Neural cell (in vitro differentiated cells): Measurements from ENCODE around the gene HMCES. TPM values are rescaled to one million over a fixed set of nuclear protein-coding genes. Genes with fewer than 3 reads are reported as not detected.

Experiments used
- H2AFZ ChIP-seq: fragments of 200-600, 300-800 bp; sonication (generic), shearing (Covaris generic); 2 replicates; pipeline ENCODE4 v1.6.0; 2014; ENCODE audit warnings: low read depth, mild to moderate bottlenecking, antibody characterized with exemption, low read length, moderate library complexity
- H3F3A ChIP-seq: fragments of 200-600 bp; shearing (Covaris generic); 2 replicates; pipeline ENCODE4 v1.6.1; 2016; ENCODE audit warnings: mild to moderate bottlenecking, moderate library complexity, mixed read lengths, antibody characterized with exemption, low read length; ENCODE audit not compliant: insufficient read depth, poor library complexity, severe bottlenecking
- H3K27ac ChIP-seq: fragments of 200-600, 300-800 bp; sonication (generic), shearing (Covaris generic); 2 replicates; pipeline ENCODE4 v1.5.1; 2014; ENCODE audit warnings: mild to moderate bottlenecking, low read length, moderate library complexity
- H3K27me3 ChIP-seq: fragments of 300-800, 200-600 bp; sonication (generic), shearing (Covaris generic); 2 replicates; pipeline ENCODE4 v1.6.0; 2014; ENCODE audit warnings: mild to moderate bottlenecking, low read depth, low read length, moderate library complexity; ENCODE audit not compliant: insufficient read depth
- H3K36me3 ChIP-seq: fragments of 300-800, 200-600 bp; sonication (generic), shearing (Covaris generic); 2 replicates; pipeline ENCODE4 v1.5.1; 2014; ENCODE audit warnings: mild to moderate bottlenecking, antibody characterized with exemption, low read length, moderate library complexity; ENCODE audit not compliant: insufficient read depth
- H3K4me2 ChIP-seq: fragments of 300-800, 200-600 bp; sonication (generic), shearing (Covaris generic); 2 replicates; pipeline ENCODE4 v1.6.0; 2014; ENCODE audit warnings: mild to moderate bottlenecking, low read length
- H3K4me3 ChIP-seq: fragments of 300-800, 200-600 bp; sonication (generic), shearing (Covaris generic); 2 replicates; pipeline ENCODE4 v1.5.1; 2014; ENCODE audit warnings: mild to moderate bottlenecking, low read length, moderate library complexity
- H3K79me2 ChIP-seq: fragments of 200-600 bp; shearing (Covaris generic); replicated peaks from 2 replicates; pipeline ENCODE4 v1.6.0; 2014; ENCODE audit warnings: mild to moderate bottlenecking, low read length, moderate library complexity; ENCODE audit not compliant: insufficient read depth
- H3K9ac ChIP-seq: fragments of 300-800, 200-600 bp; sonication (generic), shearing (Covaris generic); 2 replicates; pipeline ENCODE4 v1.6.1; 2016; ENCODE audit warnings: mild to moderate bottlenecking, low read length, mixed read lengths
- H3K9me2 ChIP-seq: fragments of 200-600 bp; shearing (Covaris generic); 2 replicates; pipeline ENCODE4 v1.6.1; 2016; ENCODE audit warnings: mild to moderate bottlenecking, low read length, mixed read lengths; ENCODE audit not compliant: insufficient read depth
- H3K9me3 ChIP-seq: fragments of 200-600, 300-800 bp; sonication (generic), shearing (Covaris generic); 2 replicates; pipeline ENCODE4 v1.6.1; 2016; ENCODE audit warnings: mild to moderate bottlenecking, mixed run types, low read length, moderate library complexity, mixed read lengths
- H4K20me1 ChIP-seq: fragments of 200-600 bp; shearing (Covaris generic); 2 replicates; pipeline ENCODE4 v1.6.1; 2016; ENCODE audit warnings: mild to moderate bottlenecking, mixed run types; ENCODE audit not compliant: insufficient read depth
- EP300 ChIP-seq: fragments of 450-650 bp; conservative IDR thresholded peaks from 2 replicates; pipeline ENCODE4 v1.6.1; 2014; ENCODE audit warnings: antibody characterized with exemption, mild to moderate bottlenecking, moderate library complexity; ENCODE audit not compliant: poor library complexity, severe bottlenecking
- EZH2 ChIP-seq: fragments of 200-600, 300-800 bp; shearing (Covaris generic), sonication (generic); IDR thresholded peaks from 2 replicates; pipeline ENCODE4 v1.6.1; 2014; ENCODE audit warnings: antibody characterized with exemption, low read length, borderline replicate concordance, mild to moderate bottlenecking; ENCODE audit not compliant: insufficient read depth, poor library complexity, severe bottlenecking
- MXI1 ChIP-seq: fragments of 450-650 bp; conservative IDR thresholded peaks from 2 replicates; pipeline ENCODE4 v1.6.1; 2014; ENCODE audit warnings: antibody characterized with exemption, mild to moderate bottlenecking; ENCODE audit not compliant: poor library complexity, severe bottlenecking
- POLR2AphosphoS5 ChIP-seq: IDR thresholded peaks from 2 replicates; pipeline ENCODE4 v1.6.1; 2012
- RAD21 ChIP-seq: fragments of 450-650 bp; conservative IDR thresholded peaks from 2 replicates; pipeline ENCODE4 v1.6.1; 2014; ENCODE audit warnings: antibody characterized with exemption, mild to moderate bottlenecking, moderate library complexity
- REST ChIP-seq: IDR thresholded peaks from 2 replicates; pipeline ENCODE4 v1.6.1; 2012; ENCODE audit warnings: borderline replicate concordance
- SMC3 ChIP-seq: fragments of 450-650 bp; conservative IDR thresholded peaks from 2 replicates; pipeline ENCODE4 v1.6.1; 2014; ENCODE audit warnings: antibody characterized with exemption, mild to moderate bottlenecking, moderate library complexity; ENCODE audit not compliant: poor library complexity
- TAF1 ChIP-seq: IDR thresholded peaks from 2 replicates; pipeline ENCODE4 v1.6.1; 2012; ENCODE audit warnings: low read depth
- polyA plus RNA-seq: library from polyadenylated mRNA; depleted of rRNA; stranded (reverse); fragments of >200 nt; gene quantifications from 2 replicates; pipeline ENCODE4 v1.2.3, GENCODE V29; 2014
- TF ChIP-seq, protein P1 (sequence below): fragments of 450-650 bp; IDR thresholded peaks from 2 replicates; pipeline ENCODE4 v1.5.1; 2014; ENCODE audit warnings: antibody characterized with exemption, mild to moderate bottlenecking, moderate library complexity; ENCODE audit not compliant: poor library complexity, severe bottlenecking

The HMCES gene
- polyA plus RNA-seq, 1 donor from 2014 or later: 23.0 TPM

- H3K79me2 ChIP-seq: no peaks in the 10 kb centered on the region
- no peak overlapping the region for H3K27ac ChIP-seq
- H3K9me3 ChIP-seq: no peaks in the 10 kb centered on the region
- no peak overlapping the region for H3K4me3 ChIP-seq
- no peak overlapping the region for H3K9ac ChIP-seq
- no peaks in the 10 kb centered on the region for H3K27me3 ChIP-seq
- H2AFZ ChIP-seq: no peak overlapping the region
- no peak for TF ChIP-seq EP300
- TF ChIP-seq POLR2AphosphoS5: no peak
- TF ChIP-seq MXI1: no peak
- no peak overlapping the region for H3K4me2 ChIP-seq
- H3K36me3 ChIP-seq: no peaks in the 10 kb centered on the region
- H3K9me2 ChIP-seq: no peaks in the 10 kb centered on the region
- no peaks in the 10 kb centered on the region for H3F3A ChIP-seq
- H4K20me1 ChIP-seq: no peaks in the 10 kb centered on the region
Observed at GRCh38 chr3:129304146-129304961, 25.7 kb downstream of the HMCES start.

DNA sequence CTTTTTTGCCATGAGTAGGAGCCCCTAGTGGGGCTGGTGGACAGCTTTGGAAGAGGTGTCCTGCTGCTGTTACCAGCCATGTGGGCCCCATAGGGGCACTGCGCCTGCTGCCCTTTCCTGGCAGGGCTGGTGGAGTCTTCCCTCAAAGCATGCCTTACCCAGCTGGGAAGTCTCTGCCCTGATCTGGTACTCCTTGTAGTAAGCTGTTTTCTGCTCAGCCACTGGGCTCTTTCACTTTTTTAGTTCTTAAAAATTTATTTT is 26.2 kb downstream of the HMCES start:
- H3K9me3 ChIP-seq: no peaks in the 10 kb centered on the region
- no peak overlapping the region for H2AFZ ChIP-seq
- H3K9me2 ChIP-seq: no peaks in the 10 kb centered on the region
- no peaks in the 10 kb centered on the region for H4K20me1 ChIP-seq
- no peaks in the 10 kb centered on the region for H3F3A ChIP-seq
- no peak overlapping the region for H3K9ac ChIP-seq
- H3K36me3 ChIP-seq: no peaks in the 10 kb centered on the region
- H3K27me3 ChIP-seq: no peaks in the 10 kb centered on the region
- TF ChIP-seq MXI1 (no peak), TAF1 (no peak), EP300 (no peak), RAD21 (no peak), SMC3 (no peak), REST (no peak), EZH2 (no peak), POLR2AphosphoS5 (no peak)
- TF ChIP-seq, protein P1, sequence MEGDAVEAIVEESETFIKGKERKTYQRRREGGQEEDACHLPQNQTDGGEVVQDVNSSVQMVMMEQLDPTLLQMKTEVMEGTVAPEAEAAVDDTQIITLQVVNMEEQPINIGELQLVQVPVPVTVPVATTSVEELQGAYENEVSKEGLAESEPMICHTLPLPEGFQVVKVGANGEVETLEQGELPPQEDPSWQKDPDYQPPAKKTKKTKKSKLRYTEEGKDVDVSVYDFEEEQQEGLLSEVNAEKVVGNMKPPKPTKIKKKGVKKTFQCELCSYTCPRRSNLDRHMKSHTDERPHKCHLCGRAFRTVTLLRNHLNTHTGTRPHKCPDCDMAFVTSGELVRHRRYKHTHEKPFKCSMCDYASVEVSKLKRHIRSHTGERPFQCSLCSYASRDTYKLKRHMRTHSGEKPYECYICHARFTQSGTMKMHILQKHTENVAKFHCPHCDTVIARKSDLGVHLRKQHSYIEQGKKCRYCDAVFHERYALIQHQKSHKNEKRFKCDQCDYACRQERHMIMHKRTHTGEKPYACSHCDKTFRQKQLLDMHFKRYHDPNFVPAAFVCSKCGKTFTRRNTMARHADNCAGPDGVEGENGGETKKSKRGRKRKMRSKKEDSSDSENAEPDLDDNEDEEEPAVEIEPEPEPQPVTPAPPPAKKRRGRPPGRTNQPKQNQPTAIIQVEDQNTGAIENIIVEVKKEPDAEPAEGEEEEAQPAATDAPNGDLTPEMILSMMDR: no peak
- no peaks in the 10 kb centered on the region for H3K79me2 ChIP-seq
- no peak overlapping the region for H3K4me2 ChIP-seq
- H3K27ac ChIP-seq: no peak overlapping the region
- no peak overlapping the region for H3K4me3 ChIP-seq
